K562 (cell line): ENCODE results near the gene HPX. TPM values are rescaled to one million over a fixed set of nuclear protein-coding genes. Genes with fewer than 3 reads are reported as not detected.

Experiments
- ATAC-seq: fragments of 200-7000 bp; cut with Tn5 transposase; 3 replicates; pipeline ENCODE4 v1.9.1; 2020; ENCODE audit warnings: moderate library complexity
- BruUV-seq: library from RNA; stranded (reverse); fragments of 400-500 nt; replicated peaks from 2 replicates; lab custom pipeline; 2021; lab: Mats Ljungman, UMichigan
- CTCF ChIA-PET: fragments of 300-600 bp; formaldehyde crosslinking; extraction: SDS; loops from one replicate; lab custom pipeline; 2021; ENCODE audit warnings: low intra/inter-chr PET ratio; lab: Yijun Ruan, JAX
- POLR2A ChIA-PET: fragments of 300-600, 350-650 bp; sonication (Branson Sonifier 250); formaldehyde crosslinking; extraction: SDS; loops from one replicate; lab custom pipeline; 2021; ENCODE audit warnings: antibody characterized with exemption, inconsistent platforms; lab: Yijun Ruan, JAX
- DNase-seq, 4 experiments: peaks; one replicate each; pipeline versions ENCODE4 v3.0.0 to v3.0.0-alpha.2; 2011 to 2018; ENCODE audit warnings: low spot score in 3 of 4, mixed read lengths in 3 of 4; ENCODE audit errors: extremely low read depth in 1 of 4
- FAIRE-seq: peaks from 2 replicates; lab custom pipeline; 2011; peaks lifted over from hg19 to GRCh38; lab: Jason Lieb, UNC
- H2AFZ ChIP-seq: 2 replicates; pipeline ENCODE4 v1.6.0; 2011; ENCODE audit warnings: low read depth, low read length, control low read depth, inconsistent platforms
- H3K27ac ChIP-seq: fragments of 200-600 bp; 3 replicates; pipeline ENCODE4 v1.8.0; 2011; ENCODE audit warnings: low read depth, mild to moderate bottlenecking, control low read depth, inconsistent platforms, low read length, moderate library complexity, mixed read lengths; ENCODE audit errors: extremely low read depth
- H3K27me3 ChIP-seq, 2 experiments: fragments of 300-600 bp in 1 of 2; 2 replicates in 1 of 2; 3 replicates in 1 of 2; pipeline versions ENCODE4 v1.6.0 to v1.8.0; 2011; ENCODE audit warnings: inconsistent platforms in 2 of 2, low read length in 2 of 2, mild to moderate bottlenecking in 1 of 2, mixed read lengths in 1 of 2, moderate library complexity in 1 of 2; ENCODE audit not compliant: control insufficient read depth in 2 of 2, insufficient read depth in 2 of 2
- H3K36me3 ChIP-seq: fragments of 300-600 bp; 3 replicates; pipeline ENCODE4 v1.8.0; 2011; ENCODE audit warnings: mild to moderate bottlenecking, low read length, inconsistent platforms; ENCODE audit not compliant: control insufficient read depth, insufficient read depth
- H3K4me1 ChIP-seq, 2 experiments: fragments of 200-600 bp in 1 of 2; replicated peaks in 1 of 2; 2 replicates in 1 of 2; 3 replicates in 1 of 2; pipeline versions ENCODE4 v1.5.1 to v1.8.0; 2011; ENCODE audit warnings: inconsistent platforms in 2 of 2, low read length in 2 of 2, mild to moderate bottlenecking in 1 of 2, mixed read lengths in 1 of 2, moderate library complexity in 1 of 2; ENCODE audit not compliant: control insufficient read depth in 2 of 2, insufficient read depth in 2 of 2
- H3K4me2 ChIP-seq: 2 replicates; pipeline ENCODE4 v1.6.1; 2011; ENCODE audit warnings: low read length, control low read depth, inconsistent platforms, mixed read lengths; ENCODE audit not compliant: insufficient read depth
- H3K4me3 ChIP-seq: fragments of 200-600 bp; sonication (generic), shearing (Covaris generic); 2 replicates; pipeline ENCODE4 v1.5.1; 2016; ENCODE audit warnings: control low read depth, inconsistent platforms
- H3K79me2 ChIP-seq: fragments of 200-600 bp; 3 replicates; pipeline ENCODE4 v1.8.0; 2011; ENCODE audit warnings: low read length, inconsistent platforms; ENCODE audit not compliant: control insufficient read depth, insufficient read depth
- H3K9ac ChIP-seq, 2 experiments: 2 replicates each; pipeline versions ENCODE4 v1.6.0 to v1.6.1; 2011; ENCODE audit warnings: low read depth in 2 of 2, low read length in 2 of 2, control low read depth in 1 of 2, inconsistent platforms in 1 of 2, mild to moderate bottlenecking in 1 of 2, mixed read lengths in 1 of 2; ENCODE audit not compliant: insufficient read depth in 1 of 2
- H3K9me1 ChIP-seq: one replicate; pipeline ENCODE4 v1.6.0; 2011; ENCODE audit warnings: inconsistent platforms, mild to moderate bottlenecking, low read length, moderate library complexity; ENCODE audit not compliant: control insufficient read depth, insufficient read depth
- H3K9me3 ChIP-seq: replicated peaks from 2 replicates; pipeline ENCODE4 v1.5.1; 2011; ENCODE audit warnings: low read depth, low read length, inconsistent platforms; ENCODE audit not compliant: control insufficient read depth, insufficient read depth
- H4K20me1 ChIP-seq: replicated peaks from 2 replicates; pipeline ENCODE4 v1.6.1; 2011; ENCODE audit warnings: low read length, inconsistent platforms, mixed read lengths; ENCODE audit not compliant: control insufficient read depth, insufficient read depth
- ATF2 ChIP-seq: sonication (generic); formaldehyde crosslinking; IDR thresholded peaks from 2 replicates; pipeline ENCODE4 v1.8.1; 2022; ENCODE audit warnings: missing genetic modification reagents
- BHLHE40 ChIP-seq: IDR thresholded peaks from 2 replicates; pipeline ENCODE4 v1.6.1; 2011; ENCODE audit warnings: low read length, improper control_type of control experiment
- BRCA1 ChIP-seq, 2 experiments: fragments of 450-650 bp in 1 of 2; sonication (generic) in 1 of 2; formaldehyde crosslinking in 1 of 2; IDR thresholded peaks; 2 replicates each; pipeline versions ENCODE4 v1.5.0 to v1.6.1; 2017 to 2020; ENCODE audit warnings: mild to moderate bottlenecking in 1 of 2, missing genetic modification reagents in 1 of 2
- MED1 ChIP-seq: sonication (generic); formaldehyde crosslinking; IDR thresholded peaks from 2 replicates; pipeline ENCODE4 v1.8.1; 2023; ENCODE audit warnings: missing genetic modification reagents, borderline replicate concordance
- MGA ChIP-seq: fragments of 450-650 bp; IDR thresholded peaks from 2 replicates; pipeline ENCODE4 v1.6.1; 2016; ENCODE audit warnings: mild to moderate bottlenecking, moderate library complexity
- RBM14 ChIP-seq: fragments of 200-400 bp; formaldehyde crosslinking; IDR thresholded peaks from 2 replicates; pipeline ENCODE4 v1.6.1; 2018; ENCODE audit warnings: low read depth, mild to moderate bottlenecking, low read length, moderate library complexity, borderline replicate concordance; ENCODE audit not compliant: insufficient read depth
- SRF ChIP-seq, 2 experiments: fragments of 250-450, 450-650 bp in 1 of 2; sonication (Bioruptor Pico) in 1 of 2; sonication (generic) in 1 of 2; formaldehyde crosslinking; IDR thresholded peaks; 2 replicates each; pipeline versions ENCODE4 v1.5.0 to v1.5.1; 2020 to 2022; ENCODE audit warnings: mild to moderate bottlenecking in 1 of 2, missing genetic modification reagents in 1 of 2
- TAF9B ChIP-seq: fragments of 450-650 bp; IDR thresholded peaks from 2 replicates; pipeline ENCODE4 v1.6.1; 2018; ENCODE audit warnings: mild to moderate bottlenecking; ENCODE audit not compliant: partially characterized antibody
- TBL1XR1 ChIP-seq, 2 experiments: IDR thresholded peaks; 2 replicates each; pipeline ENCODE4 v1.6.1; 2012; ENCODE audit warnings: improper control_type of control experiment in 2 of 2, low read length in 2 of 2, mild to moderate bottlenecking in 1 of 2
- WGBS: fragments of 100-300 bp; shearing (Covaris generic); methylation state at CpG from one replicate; pipeline ENCODE4 v1.1.6; 2016; ENCODE audit warnings: low coverage, mixed read lengths; ENCODE audit not compliant: insufficient coverage; ENCODE audit errors: missing lambda C conversion rate; 5-methylcytosine and 5-hydroxymethylcytosine counted together
- in situ Hi-C: fragments of 300-500 bp; cut with MboI; formaldehyde crosslinking; loops from 4 replicates; pipeline ENCODE4 v1.15.0; 2018; ENCODE audit warnings: inconsistent platforms, mixed read lengths
- intact Hi-C: fragments of 100-400 bp; cut with micrococcal nuclease; formaldehyde crosslinking; loops from 2 replicates; pipeline ENCODE4 v1.14.2; 2022
- polyA plus RNA-seq, 8 experiments: library from polyadenylated mRNA; depleted of rRNA in 4 of 8; stranded (reverse) in 5 of 8; unstranded in 3 of 8; fragments of >200 nt; fragmentation: Nextera tagmentation in 2 of 8; fragmentation: Illumina TruSeq in 1 of 8; extraction: Ambion mirVana in 2 of 8; extraction: Trizol in 1 of 8; gene quantifications; 2 replicates each; pipeline versions ENCODE4 v1.2.1 to v1.2.3, GENCODE V29; 2011 to 2014; ENCODE audit warnings: inconsistent platforms in 1 of 8, missing spikeins in 1 of 8
- total RNA-seq, 7 experiments: library from RNA; depleted of rRNA in 6 of 7; stranded (reverse); fragments of >200 nt in 6 of 7; fragmentation: Illumina TruSeq in 2 of 7; extraction: Trizol in 2 of 7; gene quantifications; 2 replicates each; pipeline versions ENCODE4 v1.2.1 to v1.2.3, GENCODE V29; 2011 to 2021; ENCODE audit warnings: low replicate concordance in 1 of 7

The HPX gene
- total and polyA plus RNA-seq, 9 of the 15 experiments (the other 6 are each of a cell fraction or from before 2014, with no cell fraction given): 0.12 to 1.2 (median 0.49) TPM; not detected in 1

GRCh38 chr11:6397636-6398035 lies 43.2 kb downstream of the HPX start:
- H3K36me3 ChIP-seq: no peaks in the 10 kb centered on the region
- BruUV-seq: no TSS peak
- no peak overlapping the region for H3K9ac ChIP-seq
- POLR2A ChIA-PET: no interaction called here
- DNase-seq: no peak
- H3K79me2 ChIP-seq: no peaks in the 10 kb centered on the region
- no peak for FAIRE-seq
- in situ Hi-C loops: no loop called here
- peaks cover 20 to 35% of the 10 kb centered on the region in 2 experiments; a peak in 4 of 5 replicates for H3K27me3 ChIP-seq
- H3K9me1 ChIP-seq: no peaks in the 10 kb centered on the region
- no peak overlapping the region for H3K4me3 ChIP-seq
- no peak for ATAC-seq
- no peaks in the 10 kb centered on the region for H4K20me1 ChIP-seq
- H3K4me2 ChIP-seq: no peak overlapping the region
- WGBS: 2% methylated on average over 3 of the region's 3 CpGs
- H3K9me3 ChIP-seq: no peaks in the 10 kb centered on the region
- no peak overlapping the region for H3K27ac ChIP-seq
- H2AFZ ChIP-seq: no peak overlapping the region
- CTCF ChIA-PET: no interaction called here
- H3K4me1 ChIP-seq: peaks cover 0 to 9% of the 10 kb centered on the region in 2 experiments; a peak in 4 of 5 replicates
- intact Hi-C loops: no loop called here
- no peak for TF ChIP-seq MED1 (CRISPR knock-in tag)
- TF ChIP-seq SRF (CRISPR knock-in tag; IDR thresholded peaks at IDR 0.05): no peak
- TF ChIP-seq BHLHE40: no peak
- TF ChIP-seq MGA: no peak
- TF ChIP-seq TBL1XR1 (IDR thresholded peaks at IDR 0.05; ENCODE audit: low read length in 2 of 2): no peak
- TF ChIP-seq RBM14: no peak
- TF ChIP-seq TAF9B: no peak
- no peak for TF ChIP-seq BRCA1 (IDR thresholded peaks at IDR 0.05)
- TF ChIP-seq BRCA1 (CRISPR knock-in tag; IDR thresholded peaks at IDR 0.05): no peak
- no peak for TF ChIP-seq ATF2
